Measurements from ENCODE around the gene CTNNA2. TPM values are rescaled to one million over a fixed set of nuclear protein-coding genes. Genes with fewer than 3 reads are reported as not detected.

Gene CTNNA2
- total and polyA plus RNA-seq, 2 of the 8 experiments (the other 6 are each of a cell fraction or from before 2014, with no cell fraction given) = 3.9 to 9.0 TPM

- Histone ChIP-seq H2BK15ac (ENCODE audit: low read length) (no peak overlapping the region), H2AFZ (ENCODE audit: low read length) (no peak overlapping the region), H3K9ac (replicated peaks in 1 of 4; ENCODE audit: extremely low read depth in 1 of 4, low read depth in 3 of 4, low read length in 3 of 4) (no peak overlapping the region), H3K79me2 (ENCODE audit: control insufficient read depth in 1 of 2, insufficient read depth in 2 of 2, low read length in 2 of 2) (no peaks in the 10 kb centered on the region), H3K4me2 (ENCODE audit: insufficient read depth in 1 of 2, low read depth in 2 of 2, low read length in 2 of 2) (no peak overlapping the region), H2AK5ac (ENCODE audit: low read depth, low read length) (no peak overlapping the region), H3K18ac (ENCODE audit: extremely low read depth, low read length) (no peak overlapping the region), H3K23ac (ENCODE audit: insufficient read length) (no peak overlapping the region), H3K79me1 (ENCODE audit: low read depth, low read length) (no peaks in the 10 kb centered on the region), H2BK12ac (ENCODE audit: low read depth, low read length) (no peak overlapping the region), H3K27me3 (replicated peaks in 1 of 4; ENCODE audit: control insufficient read depth in 3 of 4, extremely low read depth in 1 of 4, insufficient read depth in 3 of 4, low read length in 3 of 4) (no peaks in the 10 kb centered on the region), H3K23me2 (ENCODE audit: low read depth, low read length) (no peaks in the 10 kb centered on the region; the same call in 1 of the 2 replicates), H3K9me3 (ENCODE audit: insufficient read depth in 2 of 2, low read depth in 1 of 2, low read length in 1 of 2) (no peaks in the 10 kb centered on the region), H2BK120ac (replicated peaks; ENCODE audit: low read depth, low read length) (no peak overlapping the region), H2BK5ac (ENCODE audit: low read depth, low read length) (no peak overlapping the region), H3K4me3 (ENCODE audit: extremely low read depth in 1 of 4, insufficient read depth in 2 of 4, low read depth in 3 of 4, low read length in 4 of 4) (no peak overlapping the region), H4K8ac (ENCODE audit: extremely low read depth, insufficient read depth, low read length) (no peak overlapping the region), H3K4ac (replicated peaks; ENCODE audit: insufficient read length, low read depth, low read length) (no peak overlapping the region), H3K36me3 (ENCODE audit: control insufficient read depth in 2 of 4, insufficient read depth in 4 of 4, low read length in 3 of 4) (no peaks in the 10 kb centered on the region), H2BK20ac (ENCODE audit: low read length) (no peak overlapping the region), H3K56ac (replicated peaks; ENCODE audit: insufficient read length, low read depth, low read length) (no peak overlapping the region), H3K14ac (ENCODE audit: insufficient read length) (no peak overlapping the region), H3K4me1 (replicated peaks in 1 of 4; ENCODE audit: control insufficient read depth in 3 of 4, insufficient read depth in 4 of 4, low read length in 3 of 4) (peaks cover 1 to 13% (median 9%) of the 10 kb centered on the region in 4 experiments; a peak in 5 of 7 replicates), H4K91ac (replicated peaks; ENCODE audit: insufficient read length, low read length) (no peak overlapping the region), H4K20me1 (replicated peaks in 1 of 2; ENCODE audit: control insufficient read depth in 1 of 2, insufficient read depth in 2 of 2, low read length in 2 of 2) (no peaks in the 10 kb centered on the region), H4K5ac (ENCODE audit: insufficient read length, low read depth, low read length) (no peak overlapping the region), H3K27ac (ENCODE audit: low read depth, low read length) (no peak overlapping the region)
- FAIRE-seq (no peak), DNase-seq (ENCODE audit: low read depth in 1 of 2, low spot score in 2 of 2) (no peak)
- CTCF ChIA-PET (ENCODE audit: partially characterized antibody) = interaction anchor here (1.4 to 2.7 kb wide), 2 partner anchors 10 to 177 kb away, joined by 4 to 8 read pairs; no protein-coding TSS in a partner anchor
- no peak for TF ChIP-seq SP2 (IDR thresholded peaks at IDR 0.05; ENCODE audit: low read length)
- no peak for TF ChIP-seq BRCA1 (IDR thresholded peaks at IDR 0.05; ENCODE audit: low read depth, low read length)
- no peak for TF ChIP-seq USF2 (IDR thresholded peaks at IDR 0.05; ENCODE audit: low read length)
- TF ChIP-seq JUN (IDR thresholded peaks at IDR 0.05; ENCODE audit: low read depth, low read length) = no peak
- POLR2A ChIA-PET (ENCODE audit: partially characterized antibody) = no interaction called here
These were observed 549.4 kb downstream of the CTNNA2 start for GRCh38 chr2:80062298-80062697.

All from H1 (cell line).